Stimulated activated CD4-positive, alpha-beta T cell treated with anti-CD3 and anti-CD28 coated beads, Interleukin-2, amount 100 ng/mL, for 4 hours (primary cell): ENCODE results near the gene MARCHF10.
"Not testable (repeated sequence)": the region's sequence is repeated elsewhere in the genome, so short reads cannot be mapped to it uniquely, and the experiment has no call there.

Experiments used
- DNase-seq: peaks from one replicate; pipeline ENCODE4 v3.0.0-alpha.2; 2020; ENCODE audit warnings: low read depth

Gene MARCHF10

GRCh38 chr17:62790564-62790986 is 17.5 kb downstream of the MARCHF10 start:
- DNase-seq: no peak

- no peak for DNase-seq
Observed at GRCh38 chr17:62787366-62787765, 20.7 kb downstream of the MARCHF10 start.

DNA sequence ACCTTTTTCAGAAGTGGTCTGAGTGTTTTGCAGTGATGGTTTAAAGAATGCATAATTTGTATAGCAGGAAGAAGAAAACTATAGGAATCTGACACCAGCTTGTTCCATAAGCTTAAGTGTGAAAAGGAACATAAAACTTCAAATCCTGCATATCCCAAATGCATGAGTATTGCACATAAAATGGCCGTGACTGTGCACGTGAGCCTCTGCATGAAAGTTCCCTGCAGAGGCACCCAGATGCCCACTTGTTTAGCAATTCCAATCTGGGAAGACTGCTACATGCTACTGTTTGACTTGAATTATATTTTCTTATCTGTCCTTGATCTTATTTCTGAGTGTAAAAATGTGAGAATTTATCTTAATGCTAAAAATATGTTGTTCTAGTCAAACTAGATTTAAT is 21.5 kb downstream of the MARCHF10 start:
- DNase-seq: no peak

DNA sequence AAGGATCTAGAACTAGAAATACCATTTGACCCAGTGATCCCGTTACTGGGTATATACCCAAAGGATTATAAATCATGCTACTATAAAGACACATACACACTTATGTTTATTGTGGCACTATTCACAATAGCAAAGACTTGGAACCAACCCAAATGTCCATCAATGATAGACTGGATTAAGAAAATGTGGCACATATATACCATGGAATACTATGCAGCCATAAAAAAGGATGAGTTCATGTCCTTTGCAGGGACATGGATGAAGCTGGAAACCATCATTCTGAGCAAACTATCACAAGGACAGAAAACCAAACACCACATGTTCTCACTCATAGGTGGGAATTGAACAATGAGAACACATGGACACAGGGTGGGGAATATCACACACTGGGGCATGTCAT is 22.1 kb downstream of the MARCHF10 start:
- DNase-seq: not testable (repeated sequence)

GRCh38 chr17:62782730-62783270 is 25.3 kb downstream of the MARCHF10 start:
- no peak for DNase-seq

- DNase-seq: no peak
Observed at GRCh38 chr17:62781831-62782251, 26.3 kb downstream of the MARCHF10 start.

GRCh38 chr17:62781356-62781755 is 26.8 kb downstream of the MARCHF10 start:
- DNase-seq: no peak

DNA sequence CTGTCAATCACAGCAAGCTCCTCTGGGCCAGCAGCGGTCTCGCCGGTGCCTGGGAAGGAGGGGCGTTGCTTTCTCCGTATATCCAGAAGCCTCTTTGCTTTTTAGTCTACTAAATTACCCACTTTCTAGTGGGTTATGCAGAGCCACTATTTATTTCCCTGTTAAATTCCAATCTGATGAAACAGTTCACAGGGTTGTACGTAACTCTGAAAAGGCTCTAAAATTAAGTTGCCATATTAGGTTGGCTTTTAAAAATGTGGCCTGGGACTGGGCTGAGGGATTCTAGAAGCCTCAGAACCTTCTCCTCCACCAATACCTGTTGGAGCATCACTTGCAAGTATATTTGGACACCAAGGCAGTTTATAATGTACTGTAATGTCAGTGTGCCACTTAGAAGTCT is 27.2 kb downstream of the MARCHF10 start:
- DNase-seq: no peak

DNA sequence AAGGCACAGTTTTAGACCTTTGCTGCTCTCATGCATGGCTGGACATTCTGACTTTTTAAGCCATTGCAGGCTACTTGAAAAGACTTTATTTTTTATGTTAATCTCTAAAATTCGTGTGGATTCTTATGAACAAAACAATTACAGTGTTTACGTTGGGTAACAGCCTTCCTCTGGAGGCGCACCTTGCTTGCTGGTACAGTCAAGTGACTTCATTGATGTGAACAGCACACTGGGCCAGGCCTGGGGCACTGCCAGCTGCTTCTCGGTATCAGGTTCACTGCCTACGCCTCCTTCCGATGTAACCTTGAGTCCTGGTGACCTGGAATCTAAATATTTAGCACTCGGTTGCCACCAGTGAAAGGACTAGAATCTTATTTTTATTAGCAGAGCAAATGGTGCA is 27.8 kb downstream of the MARCHF10 start:
- no peak for DNase-seq

DNA sequence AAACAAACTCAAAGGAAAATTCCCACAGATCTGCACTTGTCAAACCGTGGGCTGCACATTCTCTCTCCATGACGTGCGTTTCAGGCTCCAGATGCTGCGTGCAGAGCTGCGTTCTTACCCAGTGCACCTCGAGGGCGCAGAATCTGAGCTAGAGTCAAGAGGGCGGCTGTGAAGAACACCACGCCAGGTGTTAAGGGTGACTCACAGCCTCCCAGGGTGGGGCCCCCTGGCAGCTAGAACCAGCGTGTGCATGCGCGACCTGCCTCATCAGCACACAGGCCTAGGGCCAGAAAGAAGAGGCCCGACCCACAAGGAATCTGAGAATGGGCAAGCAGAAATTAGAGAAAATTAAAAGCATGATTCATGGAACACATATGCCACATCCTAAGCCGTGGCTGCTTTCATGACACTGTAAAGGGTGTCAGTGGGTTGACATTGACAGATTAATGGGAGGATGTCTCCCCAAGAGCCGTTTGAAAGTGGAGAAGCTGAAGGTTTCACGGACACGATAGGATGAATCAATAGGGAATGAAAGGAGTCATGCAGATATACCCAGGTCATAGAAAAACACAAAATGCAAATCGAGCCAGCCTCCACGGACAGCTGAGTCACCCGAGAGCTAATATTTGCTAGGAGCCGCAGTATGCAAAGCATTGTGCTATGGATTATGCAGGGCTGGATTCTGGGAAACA is 29.0 kb downstream of the MARCHF10 start:
- no peak for DNase-seq

DNA sequence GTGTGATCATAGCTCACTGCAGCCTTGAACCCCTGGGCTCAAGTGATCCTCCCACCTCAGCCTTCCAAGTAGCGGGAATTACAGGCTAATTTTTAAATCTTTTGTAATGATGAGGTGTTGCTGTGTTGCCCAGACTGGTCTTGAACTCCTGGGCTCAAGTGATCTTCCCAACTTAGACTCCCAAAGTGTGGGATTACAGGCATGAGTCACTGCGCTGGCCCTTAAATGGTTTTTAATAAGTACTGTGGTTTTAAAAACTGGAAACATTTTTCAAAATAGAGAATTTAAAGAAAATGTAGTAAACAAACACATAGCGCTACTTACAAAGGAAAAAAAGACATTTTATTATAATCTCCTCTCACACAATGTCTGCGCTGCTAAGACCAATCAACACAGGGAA is 32.2 kb downstream of the MARCHF10 start:
- DNase-seq: no peak

DNA sequence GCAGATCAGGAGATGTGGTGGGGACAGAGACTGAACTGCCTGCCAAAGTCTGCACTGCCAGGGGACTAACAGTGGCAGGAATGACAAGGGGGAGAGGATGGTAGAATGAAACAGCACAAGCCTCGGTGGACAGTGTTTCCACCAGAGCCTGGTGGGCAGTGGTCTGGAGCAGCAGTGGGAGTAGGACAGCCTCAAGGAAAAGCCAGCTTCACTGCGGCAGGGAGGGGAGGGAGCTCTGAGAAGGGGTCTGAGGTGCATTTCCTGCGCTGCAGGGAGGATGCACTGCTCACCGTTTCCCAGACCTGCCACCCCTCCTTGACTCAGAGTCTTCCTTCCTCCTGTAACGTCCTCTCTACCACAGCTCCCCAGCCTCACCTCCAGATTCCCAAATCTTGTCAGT is 33.8 kb downstream of the MARCHF10 start:
- no peak for DNase-seq

- no peak for DNase-seq
Observed at GRCh38 chr17:62767997-62768396, 40.1 kb downstream of the MARCHF10 start.

- DNase-seq: no peak
Observed at GRCh38 chr17:62765351-62765750, 42.8 kb downstream of the MARCHF10 start.

- DNase-seq: no peak
Observed at GRCh38 chr17:62763891-62764600, 44.1 kb downstream of the MARCHF10 start.

DNA sequence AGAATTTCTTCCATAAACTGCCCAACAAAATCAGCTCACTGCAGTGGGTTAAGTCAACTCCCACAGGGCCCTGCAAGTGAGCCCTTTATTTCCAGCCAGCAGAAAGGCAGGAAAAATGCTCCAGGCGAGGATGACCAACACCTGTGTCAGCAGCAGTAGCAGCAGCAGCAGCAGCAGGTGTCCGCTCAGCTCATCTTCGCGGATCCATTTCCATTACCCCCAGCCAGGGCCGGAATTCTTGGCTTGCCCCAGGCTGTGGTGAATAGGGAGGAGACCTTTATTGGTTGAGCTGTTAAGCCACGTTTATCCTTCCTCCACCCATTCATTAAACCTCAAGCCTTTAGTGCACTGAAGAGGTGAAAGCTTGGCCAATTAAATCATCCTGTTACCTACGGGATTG is 46.2 kb downstream of the MARCHF10 start:
- no peak for DNase-seq

GRCh38 chr17:62760945-62761267 is 47.2 kb downstream of the MARCHF10 start:
- DNase-seq: no peak

DNA sequence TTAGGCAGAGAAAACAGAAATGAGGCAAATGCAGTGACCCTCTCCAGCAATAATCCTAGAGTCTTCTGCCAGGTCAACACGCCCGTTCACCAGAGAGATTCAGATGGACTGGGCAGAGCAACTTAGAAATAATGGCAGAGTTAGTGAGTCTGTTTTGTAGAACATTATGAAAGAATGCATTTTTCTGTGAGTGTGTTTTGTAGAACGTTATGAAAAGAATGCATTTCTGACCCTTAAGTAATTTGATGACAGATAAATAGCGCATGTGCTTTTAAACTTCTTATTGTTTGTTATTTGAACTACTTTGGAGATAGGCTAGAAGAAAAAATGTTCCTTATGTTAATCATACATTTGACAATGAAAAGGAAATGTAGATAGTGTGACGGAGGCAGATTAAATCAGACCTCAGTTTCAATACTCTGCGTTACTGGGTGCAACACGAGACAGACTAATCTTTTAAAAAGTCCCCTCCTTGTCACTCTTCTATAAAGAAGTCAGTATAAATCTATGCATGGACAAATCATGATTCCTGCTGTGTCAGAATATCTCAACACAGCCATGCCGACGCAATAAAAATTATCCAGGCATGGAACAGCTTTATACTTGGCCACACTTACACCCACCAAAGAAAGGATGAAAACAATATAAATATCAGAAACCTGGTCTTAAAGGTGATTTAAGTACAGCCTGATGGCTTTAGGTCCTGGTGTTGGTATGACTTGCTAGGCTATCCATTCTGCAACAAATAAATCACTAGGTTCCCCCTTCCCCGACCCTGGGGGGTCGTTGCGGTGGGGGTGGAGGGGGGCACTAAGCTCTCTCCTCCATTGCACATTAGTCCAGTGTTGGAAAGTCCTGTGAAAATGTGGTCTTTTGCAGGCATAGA is 47.8 kb downstream of the MARCHF10 start:
- DNase-seq: no peak

DNA sequence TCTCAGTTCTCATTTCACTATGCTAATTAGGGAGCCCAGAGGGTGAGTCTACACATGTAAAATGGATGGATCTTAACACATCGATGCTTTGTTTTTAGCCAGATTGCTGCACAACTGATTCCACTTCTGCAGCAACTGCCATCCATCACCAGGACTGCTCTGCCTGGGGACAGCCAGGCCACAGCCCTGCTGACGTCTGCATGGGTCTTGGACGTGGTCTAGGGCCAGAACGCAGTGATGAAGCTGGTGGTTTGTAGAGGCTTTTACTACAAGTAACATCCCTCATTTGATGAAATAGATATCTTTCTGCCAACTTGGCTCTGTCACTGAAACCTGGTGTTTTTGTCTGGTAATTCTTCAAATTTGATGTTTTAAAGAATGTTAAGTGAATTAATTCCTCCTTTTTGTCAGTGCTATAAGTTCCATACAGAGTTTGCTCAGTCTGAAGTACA is 50.6 kb downstream of the MARCHF10 start:
- DNase-seq: no peak

DNA sequence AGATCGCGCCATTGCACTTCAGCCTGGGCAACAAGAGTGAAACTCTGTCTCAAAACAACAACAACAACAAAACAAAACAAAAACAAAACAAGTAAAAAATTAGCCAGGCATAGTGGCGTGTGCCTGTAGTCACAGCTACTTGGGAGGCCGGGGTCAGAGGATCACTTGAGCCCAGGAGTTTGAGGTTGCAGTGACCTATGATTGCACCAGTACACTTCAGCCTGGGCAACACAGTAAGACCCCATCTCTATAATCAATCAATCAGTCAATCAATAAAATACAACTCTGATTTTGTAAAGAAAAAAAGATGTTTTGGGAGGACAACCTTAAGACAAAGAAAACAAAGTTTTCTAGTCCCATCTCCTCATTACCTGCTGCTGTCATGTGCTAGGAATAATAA is 51.9 kb downstream of the MARCHF10 start:
- DNase-seq: no peak

DNA sequence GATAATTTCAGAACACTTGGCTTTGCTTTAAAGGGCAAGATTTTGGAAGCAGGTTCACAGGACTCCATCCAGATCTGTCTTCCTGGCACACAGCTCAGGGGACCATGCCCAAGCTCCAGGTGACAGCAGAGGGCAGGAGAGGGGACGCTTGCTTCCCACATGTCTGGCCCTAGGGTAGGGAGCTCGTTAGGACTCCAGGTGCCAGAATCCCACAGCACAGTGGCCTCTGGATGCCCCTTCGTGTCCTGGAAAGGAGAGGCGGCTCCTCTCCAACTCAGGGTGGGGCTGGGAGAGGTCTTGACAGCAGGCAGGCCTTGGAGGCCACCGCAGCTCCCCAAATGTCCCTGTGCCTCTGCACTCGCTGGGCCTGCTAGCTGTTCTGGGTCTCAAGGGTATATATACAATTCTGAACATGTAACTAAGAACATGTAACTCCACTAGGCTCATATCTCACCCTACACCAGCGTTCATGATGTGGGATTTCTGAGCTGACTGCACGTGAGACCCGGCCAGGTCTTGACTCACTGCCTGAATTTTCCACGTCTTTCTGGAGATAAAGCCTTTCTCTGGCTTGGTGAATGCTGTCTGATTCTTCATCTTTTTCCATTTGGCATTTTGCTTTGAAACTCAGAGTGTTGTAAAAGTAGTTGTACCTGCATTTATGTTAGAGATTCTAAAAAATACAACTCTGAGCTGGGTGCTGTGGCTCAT is 52.8 kb downstream of the MARCHF10 start:
- no peak for DNase-seq

DNA sequence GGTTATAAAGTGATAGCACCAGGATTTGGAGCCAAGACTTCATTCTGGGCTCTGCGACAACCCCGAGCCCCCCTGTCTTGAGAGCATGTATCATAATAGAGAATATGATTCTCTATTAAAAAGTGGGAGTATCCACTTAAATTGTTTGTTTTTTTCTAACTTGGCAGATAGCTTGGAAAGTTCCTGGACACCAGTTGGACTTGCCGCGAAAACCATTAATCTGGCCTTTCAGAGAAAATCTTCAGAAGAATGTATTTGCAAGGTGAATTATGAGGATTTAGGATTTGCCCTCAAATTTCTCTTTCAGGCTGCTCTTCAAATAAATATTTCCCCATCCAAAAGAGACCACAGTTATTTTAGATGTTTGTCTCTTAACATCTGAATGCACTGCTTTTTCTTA is 53.5 kb downstream of the MARCHF10 start:
- no peak for DNase-seq
